ENCODE results near the gene NUP160. TPM values are rescaled to one million over a fixed set of nuclear protein-coding genes. Genes with fewer than 3 reads are reported as not detected.

Gene NUP160
- total and polyA plus RNA-seq, 2 of the 4 experiments (the other 2 are of a cell fraction) = 12.5 to 35.0 TPM

DNA sequence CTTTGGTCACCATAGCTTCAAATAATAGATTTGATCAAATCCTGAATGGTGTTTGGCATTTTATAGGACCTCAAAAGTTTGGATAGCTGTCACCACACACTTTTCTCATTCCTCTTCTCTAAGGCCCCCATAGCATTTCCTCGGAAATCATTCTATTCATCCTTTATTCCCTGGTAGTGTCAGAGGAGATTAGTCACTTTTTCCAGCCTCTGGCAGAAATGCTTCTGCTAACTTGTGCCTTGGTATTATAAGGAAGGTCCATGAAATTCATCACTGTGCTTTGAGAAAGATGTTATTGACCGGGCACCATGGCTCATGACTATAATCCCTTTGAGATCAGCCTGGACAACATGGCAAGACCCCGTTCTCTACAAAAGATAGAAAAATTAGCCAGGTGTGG lies 19.7 kb upstream of the NUP160 start:
- ATAC-seq (ENCODE audit: low read depth) (no peak), DNase-seq (peak; percentile 15)
- TF ChIP-seq FOS (IDR thresholded peaks at IDR 0.05; ENCODE audit: low read depth, low read length) (no peak), RCOR1 (IDR thresholded peaks at IDR 0.05; ENCODE audit: insufficient replicate concordance, low read length) (no peak), CEBPB (IDR thresholded peaks at IDR 0.05; ENCODE audit: low read depth, low read length) (no peak), MAZ (IDR thresholded peaks at IDR 0.05; ENCODE audit: borderline replicate concordance, low read depth, low read length) (no peak), POLR2A (IDR thresholded peaks at IDR 0.05; ENCODE audit: low read depth, low read length) (no peak), RAD21 (IDR thresholded peaks at IDR 0.05; ENCODE audit: low read length) (no peak), ELK1 (IDR thresholded peaks at IDR 0.05; ENCODE audit: borderline replicate concordance, low read depth, low read length) (no peak), CHD1 (IDR thresholded peaks at IDR 0.05; ENCODE audit: low read depth, low read length) (no peak), NFE2L2 (IDR thresholded peaks at IDR 0.05; ENCODE audit: low read depth, low read length) (no peak), BHLHE40 (IDR thresholded peaks at IDR 0.05; ENCODE audit: low read depth, low read length) (no peak), RFX5 (IDR thresholded peaks at IDR 0.05; ENCODE audit: low read depth, low read length) (no peak), MAFK (IDR thresholded peaks at IDR 0.05; ENCODE audit: low read depth, low read length) (no peak), SMC3 (IDR thresholded peaks at IDR 0.05; ENCODE audit: low read depth, low read length) (no peak), MXI1 (IDR thresholded peaks at IDR 0.05; ENCODE audit: borderline replicate concordance, low read depth, low read length) (no peak)
- TF ChIP-seq, protein P1, sequence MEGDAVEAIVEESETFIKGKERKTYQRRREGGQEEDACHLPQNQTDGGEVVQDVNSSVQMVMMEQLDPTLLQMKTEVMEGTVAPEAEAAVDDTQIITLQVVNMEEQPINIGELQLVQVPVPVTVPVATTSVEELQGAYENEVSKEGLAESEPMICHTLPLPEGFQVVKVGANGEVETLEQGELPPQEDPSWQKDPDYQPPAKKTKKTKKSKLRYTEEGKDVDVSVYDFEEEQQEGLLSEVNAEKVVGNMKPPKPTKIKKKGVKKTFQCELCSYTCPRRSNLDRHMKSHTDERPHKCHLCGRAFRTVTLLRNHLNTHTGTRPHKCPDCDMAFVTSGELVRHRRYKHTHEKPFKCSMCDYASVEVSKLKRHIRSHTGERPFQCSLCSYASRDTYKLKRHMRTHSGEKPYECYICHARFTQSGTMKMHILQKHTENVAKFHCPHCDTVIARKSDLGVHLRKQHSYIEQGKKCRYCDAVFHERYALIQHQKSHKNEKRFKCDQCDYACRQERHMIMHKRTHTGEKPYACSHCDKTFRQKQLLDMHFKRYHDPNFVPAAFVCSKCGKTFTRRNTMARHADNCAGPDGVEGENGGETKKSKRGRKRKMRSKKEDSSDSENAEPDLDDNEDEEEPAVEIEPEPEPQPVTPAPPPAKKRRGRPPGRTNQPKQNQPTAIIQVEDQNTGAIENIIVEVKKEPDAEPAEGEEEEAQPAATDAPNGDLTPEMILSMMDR (conservative IDR thresholded peaks at IDR 0.05; ENCODE audit: low read depth, low read length) = no peak
- TF ChIP-seq, protein P2, sequence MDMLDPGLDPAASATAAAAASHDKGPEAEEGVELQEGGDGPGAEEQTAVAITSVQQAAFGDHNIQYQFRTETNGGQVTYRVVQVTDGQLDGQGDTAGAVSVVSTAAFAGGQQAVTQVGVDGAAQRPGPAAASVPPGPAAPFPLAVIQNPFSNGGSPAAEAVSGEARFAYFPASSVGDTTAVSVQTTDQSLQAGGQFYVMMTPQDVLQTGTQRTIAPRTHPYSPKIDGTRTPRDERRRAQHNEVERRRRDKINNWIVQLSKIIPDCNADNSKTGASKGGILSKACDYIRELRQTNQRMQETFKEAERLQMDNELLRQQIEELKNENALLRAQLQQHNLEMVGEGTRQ (IDR thresholded peaks at IDR 0.05; ENCODE audit: low read depth, low read length) = no peak
- H3K14ac ChIP-seq (replicated peaks; ENCODE audit: low read depth, low read length) = no peak overlapping the region
- no peak overlapping the region for H3K4me3 ChIP-seq (ENCODE audit: insufficient read depth, low read depth, low read length)
- no peak overlapping the region for H2BK5ac ChIP-seq (ENCODE audit: low read depth, low read length, poor library complexity, severe bottlenecking)
- H4K5ac ChIP-seq (ENCODE audit: low read depth, low read length) = no peak overlapping the region
- H3K18ac ChIP-seq (ENCODE audit: low read depth, low read length) = no peak overlapping the region
- H3K36me3 ChIP-seq (ENCODE audit: control insufficient read depth, insufficient read depth, low read length) = no peaks in the 10 kb centered on the region
- no TSS peak for BruUV-seq (replicated peaks)
- no peaks in the 10 kb centered on the region for H3K79me1 ChIP-seq (ENCODE audit: low read depth in 1 of 2, low read length in 2 of 2)
- no peak overlapping the region for H3K23ac ChIP-seq (ENCODE audit: low read depth, low read length)
- intact Hi-C loops (cut with micrococcal nuclease) = no loop called here
- H3K4me1 ChIP-seq (ENCODE audit: control insufficient read depth, insufficient read depth, low read length) = peaks cover 3% of the 10 kb centered on the region; the same call in 1 of the 2 replicates
- H3K4ac ChIP-seq (ENCODE audit: low read depth, low read length) = no peak overlapping the region
- ChIA-PET POLR2A (ENCODE audit: unreplicated experiment) (no interaction called here), CTCF (interaction anchor here (0.5 kb wide), 1 partner anchor 95 kb away, joined by 3 read pairs; no protein-coding TSS in a partner anchor)
- H3K27ac ChIP-seq (ENCODE audit: insufficient read depth, low read length) = no peak overlapping the region
- H2BK15ac ChIP-seq (ENCODE audit: low read depth, low read length) = no peak overlapping the region; the same call in 2 of the 3 replicates
- dilution Hi-C loops (cut with HindIII; ENCODE audit: low sequenced_read_pairs, unreplicated experiment) = no loop called here
- H4K8ac ChIP-seq (ENCODE audit: low read depth in 2 of 2, low read length in 2 of 2) = no peak overlapping the region
- no peaks in the 10 kb centered on the region for H3K9me3 ChIP-seq (ENCODE audit: control insufficient read depth, insufficient read depth, low read length)
- no peak overlapping the region for H2AK9ac ChIP-seq (replicated peaks; ENCODE audit: low read depth, low read length, poor library complexity)
- no peak overlapping the region for H2AFZ ChIP-seq (replicated peaks; ENCODE audit: low read length, poor library complexity)
- no peak overlapping the region for H3K56ac ChIP-seq (ENCODE audit: extremely low read depth, insufficient read depth, low read length)
- no peaks in the 10 kb centered on the region for H3K27me3 ChIP-seq (ENCODE audit: control insufficient read depth, insufficient read depth, low read length)
- WGBS, 2 experiments (ENCODE audit: extremely low coverage in 2 of 2, insufficient read length in 1 of 2) = no CpG with 5 or more reads among the region's 3 CpGs
- in situ Hi-C loops (cut with MboI; ENCODE audit: low sequenced_read_pairs) = no loop called here
- H3K9me1 ChIP-seq (ENCODE audit: insufficient read depth, low read length) = 0 out of 2 replicates have a peak, but pooled peaks cover 2% of the 10 kb centered on the region
- H4K20me1 ChIP-seq (ENCODE audit: insufficient read depth, low read length) = no peaks in the 10 kb centered on the region
- H4K91ac ChIP-seq (ENCODE audit: insufficient read depth, low read depth, low read length) = no peak overlapping the region
- no peak overlapping the region for H3K9ac ChIP-seq (ENCODE audit: low read depth, low read length)
- H3K4me2 ChIP-seq (ENCODE audit: low read depth, low read length) = no peak overlapping the region
- no peak overlapping the region for H2AK5ac ChIP-seq (ENCODE audit: low read depth, low read length)
- H2BK20ac ChIP-seq (ENCODE audit: low read depth, low read length) = no peak overlapping the region
- no peak overlapping the region for H2BK120ac ChIP-seq (ENCODE audit: low read depth, low read length)
